ENCODE measurements around the gene TRIM2. TPM values are rescaled to one million over a fixed set of nuclear protein-coding genes. Genes with fewer than 3 reads are reported as not detected.

Gene TRIM2
- total and polyA plus RNA-seq, 2 experiments from 2014 or later: 22.0 to 61.5 TPM

GRCh38 chr4:153238135-153238919 is 34.1 kb downstream of the TRIM2 start:
- DNase-seq (ENCODE audit: low spot score): no peak
- ATAC-seq: no peak
- H3K4me1 Mint-ChIP-seq: peaks cover 43% of the 10 kb centered on the region

More at GRCh38 chr4:153238135-153238919, 34.1 kb downstream of the TRIM2 start:
- Histone ChIP-seq H3K9me2 (ENCODE audit: insufficient read depth) (no peaks in the 10 kb centered on the region), H2AFZ (no peak overlapping the region), H3K4me1 (ENCODE audit: insufficient read depth) (peaks cover 35% of the 10 kb centered on the region), H4K20me1 (replicated peaks; ENCODE audit: insufficient read depth) (peaks cover 5% of the 10 kb centered on the region), H3K36me3 (ENCODE audit: insufficient read depth) (no peaks in the 10 kb centered on the region), H3K4me3 (no peak overlapping the region), H3F3A (replicated peaks; ENCODE audit: low read depth) (peaks cover 3% of the 10 kb centered on the region; the same call in 1 of the 2 replicates), H3K27ac (ENCODE audit: low read depth) (no peak overlapping the region), H3K79me2 (replicated peaks; ENCODE audit: insufficient read depth) (peaks cover 28% of the 10 kb centered on the region), H3K27me3 (ENCODE audit: insufficient read depth) (no peaks in the 10 kb centered on the region), H3K4me2 (no peak overlapping the region)
- Mint-ChIP-seq H3K9me3 (no peaks in the 10 kb centered on the region), H3K4me3 (no peak overlapping the region), H3K27ac (no peak overlapping the region; the same call in 1 of the 2 replicates), H3K36me3 (ENCODE audit: low read depth) (peaks cover 3% of the 10 kb centered on the region; the same call in 2 of the 3 replicates), H3K27me3 (ENCODE audit: insufficient read depth, low read depth, poor library complexity) (peaks cover 10% of the 10 kb centered on the region)
- TF ChIP-seq STAT1 (IDR thresholded peaks at IDR 0.05; ENCODE audit: unreplicated experiment): no peak
- TF ChIP-seq, protein P1, sequence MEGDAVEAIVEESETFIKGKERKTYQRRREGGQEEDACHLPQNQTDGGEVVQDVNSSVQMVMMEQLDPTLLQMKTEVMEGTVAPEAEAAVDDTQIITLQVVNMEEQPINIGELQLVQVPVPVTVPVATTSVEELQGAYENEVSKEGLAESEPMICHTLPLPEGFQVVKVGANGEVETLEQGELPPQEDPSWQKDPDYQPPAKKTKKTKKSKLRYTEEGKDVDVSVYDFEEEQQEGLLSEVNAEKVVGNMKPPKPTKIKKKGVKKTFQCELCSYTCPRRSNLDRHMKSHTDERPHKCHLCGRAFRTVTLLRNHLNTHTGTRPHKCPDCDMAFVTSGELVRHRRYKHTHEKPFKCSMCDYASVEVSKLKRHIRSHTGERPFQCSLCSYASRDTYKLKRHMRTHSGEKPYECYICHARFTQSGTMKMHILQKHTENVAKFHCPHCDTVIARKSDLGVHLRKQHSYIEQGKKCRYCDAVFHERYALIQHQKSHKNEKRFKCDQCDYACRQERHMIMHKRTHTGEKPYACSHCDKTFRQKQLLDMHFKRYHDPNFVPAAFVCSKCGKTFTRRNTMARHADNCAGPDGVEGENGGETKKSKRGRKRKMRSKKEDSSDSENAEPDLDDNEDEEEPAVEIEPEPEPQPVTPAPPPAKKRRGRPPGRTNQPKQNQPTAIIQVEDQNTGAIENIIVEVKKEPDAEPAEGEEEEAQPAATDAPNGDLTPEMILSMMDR (conservative IDR thresholded peaks at IDR 0.05; ENCODE audit: low read depth in 2 of 2): no peak
- no peak for TF ChIP-seq POLR2AphosphoS5 (IDR thresholded peaks at IDR 0.05; ENCODE audit: low read depth)
- TF ChIP-seq, protein P2, sequence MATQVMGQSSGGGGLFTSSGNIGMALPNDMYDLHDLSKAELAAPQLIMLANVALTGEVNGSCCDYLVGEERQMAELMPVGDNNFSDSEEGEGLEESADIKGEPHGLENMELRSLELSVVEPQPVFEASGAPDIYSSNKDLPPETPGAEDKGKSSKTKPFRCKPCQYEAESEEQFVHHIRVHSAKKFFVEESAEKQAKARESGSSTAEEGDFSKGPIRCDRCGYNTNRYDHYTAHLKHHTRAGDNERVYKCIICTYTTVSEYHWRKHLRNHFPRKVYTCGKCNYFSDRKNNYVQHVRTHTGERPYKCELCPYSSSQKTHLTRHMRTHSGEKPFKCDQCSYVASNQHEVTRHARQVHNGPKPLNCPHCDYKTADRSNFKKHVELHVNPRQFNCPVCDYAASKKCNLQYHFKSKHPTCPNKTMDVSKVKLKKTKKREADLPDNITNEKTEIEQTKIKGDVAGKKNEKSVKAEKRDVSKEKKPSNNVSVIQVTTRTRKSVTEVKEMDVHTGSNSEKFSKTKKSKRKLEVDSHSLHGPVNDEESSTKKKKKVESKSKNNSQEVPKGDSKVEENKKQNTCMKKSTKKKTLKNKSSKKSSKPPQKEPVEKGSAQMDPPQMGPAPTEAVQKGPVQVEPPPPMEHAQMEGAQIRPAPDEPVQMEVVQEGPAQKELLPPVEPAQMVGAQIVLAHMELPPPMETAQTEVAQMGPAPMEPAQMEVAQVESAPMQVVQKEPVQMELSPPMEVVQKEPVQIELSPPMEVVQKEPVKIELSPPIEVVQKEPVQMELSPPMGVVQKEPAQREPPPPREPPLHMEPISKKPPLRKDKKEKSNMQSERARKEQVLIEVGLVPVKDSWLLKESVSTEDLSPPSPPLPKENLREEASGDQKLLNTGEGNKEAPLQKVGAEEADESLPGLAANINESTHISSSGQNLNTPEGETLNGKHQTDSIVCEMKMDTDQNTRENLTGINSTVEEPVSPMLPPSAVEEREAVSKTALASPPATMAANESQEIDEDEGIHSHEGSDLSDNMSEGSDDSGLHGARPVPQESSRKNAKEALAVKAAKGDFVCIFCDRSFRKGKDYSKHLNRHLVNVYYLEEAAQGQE (IDR thresholded peaks at IDR 0.05; ENCODE audit: unreplicated experiment): no peak
- no peak for TF ChIP-seq EZH2phosphoT487 (IDR thresholded peaks at IDR 0.05; ENCODE audit: unreplicated experiment)
- no peak for TF ChIP-seq ZNF331 (CRISPR knock-in tag; IDR thresholded peaks at IDR 0.05; ENCODE audit: low read depth)
- TF ChIP-seq, protein P3, sequence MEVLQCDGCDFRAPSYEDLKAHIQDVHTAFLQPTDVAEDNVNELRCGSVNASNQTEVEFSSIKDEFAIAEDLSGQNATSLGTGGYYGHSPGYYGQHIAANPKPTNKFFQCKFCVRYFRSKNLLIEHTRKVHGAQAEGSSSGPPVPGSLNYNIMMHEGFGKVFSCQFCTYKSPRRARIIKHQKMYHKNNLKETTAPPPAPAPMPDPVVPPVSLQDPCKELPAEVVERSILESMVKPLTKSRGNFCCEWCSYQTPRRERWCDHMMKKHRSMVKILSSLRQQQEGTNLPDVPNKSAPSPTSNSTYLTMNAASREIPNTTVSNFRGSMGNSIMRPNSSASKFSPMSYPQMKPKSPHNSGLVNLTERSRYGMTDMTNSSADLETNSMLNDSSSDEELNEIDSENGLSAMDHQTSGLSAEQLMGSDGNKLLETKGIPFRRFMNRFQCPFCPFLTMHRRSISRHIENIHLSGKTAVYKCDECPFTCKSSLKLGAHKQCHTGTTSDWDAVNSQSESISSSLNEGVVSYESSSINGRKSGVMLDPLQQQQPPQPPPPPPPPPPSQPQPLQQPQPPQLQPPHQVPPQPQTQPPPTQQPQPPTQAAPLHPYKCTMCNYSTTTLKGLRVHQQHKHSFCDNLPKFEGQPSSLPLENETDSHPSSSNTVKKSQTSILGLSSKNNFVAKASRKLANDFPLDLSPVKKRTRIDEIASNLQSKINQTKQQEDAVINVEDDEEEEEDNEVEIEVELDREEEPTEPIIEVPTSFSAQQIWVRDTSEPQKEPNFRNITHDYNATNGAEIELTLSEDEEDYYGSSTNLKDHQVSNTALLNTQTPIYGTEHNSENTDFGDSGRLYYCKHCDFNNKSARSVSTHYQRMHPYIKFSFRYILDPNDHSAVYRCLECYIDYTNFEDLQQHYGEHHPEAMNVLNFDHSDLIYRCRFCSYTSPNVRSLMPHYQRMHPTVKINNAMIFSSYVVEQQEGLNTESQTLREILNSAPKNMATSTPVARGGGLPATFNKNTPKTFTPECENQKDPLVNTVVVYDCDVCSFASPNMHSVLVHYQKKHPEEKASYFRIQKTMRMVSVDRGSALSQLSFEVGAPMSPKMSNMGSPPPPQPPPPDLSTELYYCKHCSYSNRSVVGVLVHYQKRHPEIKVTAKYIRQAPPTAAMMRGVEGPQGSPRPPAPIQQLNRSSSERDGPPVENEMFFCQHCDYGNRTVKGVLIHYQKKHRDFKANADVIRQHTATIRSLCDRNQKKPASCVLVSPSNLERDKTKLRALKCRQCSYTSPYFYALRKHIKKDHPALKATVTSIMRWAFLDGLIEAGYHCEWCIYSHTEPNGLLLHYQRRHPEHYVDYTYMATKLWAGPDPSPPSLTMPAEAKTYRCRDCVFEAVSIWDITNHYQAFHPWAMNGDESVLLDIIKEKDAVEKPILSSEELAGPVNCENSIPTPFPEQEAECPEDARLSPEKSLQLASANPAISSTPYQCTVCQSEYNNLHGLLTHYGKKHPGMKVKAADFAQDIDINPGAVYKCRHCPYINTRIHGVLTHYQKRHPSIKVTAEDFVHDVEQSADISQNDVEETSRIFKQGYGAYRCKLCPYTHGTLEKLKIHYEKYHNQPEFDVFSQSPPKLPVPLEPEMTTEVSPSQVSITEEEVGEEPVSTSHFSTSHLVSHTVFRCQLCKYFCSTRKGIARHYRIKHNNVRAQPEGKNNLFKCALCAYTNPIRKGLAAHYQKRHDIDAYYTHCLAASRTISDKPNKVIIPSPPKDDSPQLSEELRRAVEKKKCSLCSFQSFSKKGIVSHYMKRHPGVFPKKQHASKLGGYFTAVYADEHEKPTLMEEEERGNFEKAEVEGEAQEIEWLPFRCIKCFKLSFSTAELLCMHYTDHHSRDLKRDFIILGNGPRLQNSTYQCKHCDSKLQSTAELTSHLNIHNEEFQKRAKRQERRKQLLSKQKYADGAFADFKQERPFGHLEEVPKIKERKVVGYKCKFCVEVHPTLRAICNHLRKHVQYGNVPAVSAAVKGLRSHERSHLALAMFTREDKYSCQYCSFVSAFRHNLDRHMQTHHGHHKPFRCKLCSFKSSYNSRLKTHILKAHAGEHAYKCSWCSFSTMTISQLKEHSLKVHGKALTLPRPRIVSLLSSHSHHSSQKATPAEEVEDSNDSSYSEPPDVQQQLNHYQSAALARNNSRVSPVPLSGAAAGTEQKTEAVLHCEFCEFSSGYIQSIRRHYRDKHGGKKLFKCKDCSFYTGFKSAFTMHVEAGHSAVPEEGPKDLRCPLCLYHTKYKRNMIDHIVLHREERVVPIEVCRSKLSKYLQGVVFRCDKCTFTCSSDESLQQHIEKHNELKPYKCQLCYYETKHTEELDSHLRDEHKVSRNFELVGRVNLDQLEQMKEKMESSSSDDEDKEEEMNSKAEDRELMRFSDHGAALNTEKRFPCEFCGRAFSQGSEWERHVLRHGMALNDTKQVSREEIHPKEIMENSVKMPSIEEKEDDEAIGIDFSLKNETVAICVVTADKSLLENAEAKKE (CRISPR knock-in tag; IDR thresholded peaks at IDR 0.05): no peak
